GM12878 (cell line): ENCODE measurements around the gene ERP29. TPM values are rescaled to one million over a fixed set of nuclear protein-coding genes. Genes with fewer than 3 reads are reported as not detected.

Source experiments
- ASH2L ChIP-seq: fragments of 300-600, 200-600 bp; sonication (generic); IDR thresholded peaks from 2 replicates; pipeline ENCODE4 v1.6.1; 2017; ENCODE audit warnings: low read depth, mild to moderate bottlenecking, borderline replicate concordance
- BMI1 ChIP-seq: fragments of 450-650 bp; IDR thresholded peaks from 2 replicates; pipeline ENCODE4 v1.6.1; 2016; ENCODE audit warnings: mild to moderate bottlenecking, moderate library complexity, borderline replicate concordance
- CHD1 ChIP-seq: IDR thresholded peaks from 2 replicates; pipeline ENCODE4 v1.6.1; 2012; ENCODE audit warnings: low read depth, low read length, improper control_type of control experiment
- CHD2 ChIP-seq: IDR thresholded peaks from 2 replicates; pipeline ENCODE4 v1.6.1; 2011; ENCODE audit warnings: low read depth, low read length, improper control_type of control experiment, borderline replicate concordance
- EP300 ChIP-seq, 2 experiments: fragments of 150-350 bp in 1 of 2; IDR thresholded peaks; 2 replicates each; pipeline ENCODE4 v1.6.1; 2011 to 2012; ENCODE audit warnings: low read depth in 2 of 2, low read length in 2 of 2, borderline replicate concordance in 1 of 2, improper control_type of control experiment in 1 of 2, inconsistent platforms in 1 of 2; ENCODE audit not compliant: control insufficient read depth in 1 of 2
- ESRRA ChIP-seq: IDR thresholded peaks from 2 replicates; pipeline ENCODE4 v1.6.1; 2012; ENCODE audit warnings: mild to moderate bottlenecking, low read length, improper control_type of control experiment
- JUNB ChIP-seq: IDR thresholded peaks from 2 replicates; pipeline ENCODE4 v1.6.1; 2016; ENCODE audit warnings: antibody characterized with exemption, mild to moderate bottlenecking
- NFIC ChIP-seq: IDR thresholded peaks from 2 replicates; pipeline ENCODE4 v1.6.1; 2012; ENCODE audit warnings: low read depth, mild to moderate bottlenecking, inconsistent platforms, low read length, moderate library complexity
- NR2C2 ChIP-seq: IDR thresholded peaks from 2 replicates; pipeline ENCODE4 v1.6.1; 2011; ENCODE audit warnings: borderline replicate concordance, low read depth; ENCODE audit not compliant: control insufficient read depth, insufficient read length
- PKNOX1 ChIP-seq: fragments of 450-650 bp; IDR thresholded peaks from 2 replicates; pipeline ENCODE4 v1.6.1; 2016; ENCODE audit warnings: mild to moderate bottlenecking
- RCOR1 ChIP-seq: conservative IDR thresholded peaks from 2 replicates; pipeline ENCODE4 v1.6.1; 2012; ENCODE audit warnings: low read depth, low read length, improper control_type of control experiment
- RUNX3 ChIP-seq: IDR thresholded peaks from 2 replicates; pipeline ENCODE4 v1.6.1; 2012; ENCODE audit warnings: low read length, inconsistent platforms
- SREBF1 ChIP-seq: IDR thresholded peaks from 2 replicates; pipeline ENCODE4 v1.6.1; 2012; ENCODE audit warnings: mild to moderate bottlenecking, low read length
- STAT1 ChIP-seq: fragments of 450-650 bp; conservative IDR thresholded peaks from 2 replicates; pipeline ENCODE4 v1.6.1; 2014; ENCODE audit warnings: antibody characterized with exemption, mild to moderate bottlenecking
- TAF1 ChIP-seq: IDR thresholded peaks from 2 replicates; pipeline ENCODE4 v1.6.1; 2011; ENCODE audit warnings: mild to moderate bottlenecking, low read depth, low read length, borderline replicate concordance
- TCF7 ChIP-seq: IDR thresholded peaks from 2 replicates; pipeline ENCODE4 v1.6.1; 2014; ENCODE audit warnings: antibody characterized with exemption, borderline replicate concordance
- ZBTB33 ChIP-seq: fragments of 450-650 bp; IDR thresholded peaks from 2 replicates; pipeline ENCODE4 v1.6.1; 2017; ENCODE audit warnings: mild to moderate bottlenecking
- polyA plus RNA-seq, 11 experiments: library from polyadenylated mRNA; depleted of rRNA in 4 of 11; unstranded in 6 of 11; stranded (reverse) in 5 of 11; fragments of >200 nt; fragmentation: Nextera tagmentation in 4 of 11; fragmentation: Illumina TruSeq in 1 of 11; extraction: Ambion mirVana in 4 of 11; extraction: Trizol in 1 of 11; gene quantifications; 1 replicate in 1 of 11; 2 replicates in 10 of 11; pipeline versions ENCODE4 v1.2.1 to v1.2.3, GENCODE V29; 2011 to 2016; ENCODE audit warnings: inconsistent platforms in 2 of 11, missing spikeins in 2 of 11, low read depth in 1 of 11
- total RNA-seq, 4 experiments: library from RNA; depleted of rRNA in 3 of 4; stranded (reverse); fragments of >200 nt in 3 of 4; fragmentation: Illumina TruSeq in 1 of 4; extraction: Trizol in 1 of 4; gene quantifications; 2 replicates each; pipeline versions ENCODE4 v1.2.1 to v1.2.3, GENCODE V29; 2013 to 2021
- TF ChIP-seq, protein P1 (sequence below): IDR thresholded peaks from 2 replicates; pipeline ENCODE4 v1.6.1; 2012; ENCODE audit warnings: low read length, inconsistent platforms
- TF ChIP-seq, protein P2 (sequence below): IDR thresholded peaks from 2 replicates; pipeline ENCODE4 v1.6.1; 2012; ENCODE audit warnings: mild to moderate bottlenecking, low read depth, low read length
- TF ChIP-seq, protein P3 (sequence below): fragments of 450-650 bp; IDR thresholded peaks from 2 replicates; pipeline ENCODE4 v1.6.1; 2016; ENCODE audit warnings: mild to moderate bottlenecking

ERP29 gene
- total and polyA plus RNA-seq, 10 of the 15 experiments (the other 5 are each of a cell fraction or from before 2014, with no cell fraction given): 46.7 to 146 (median 107) TPM

DNA sequence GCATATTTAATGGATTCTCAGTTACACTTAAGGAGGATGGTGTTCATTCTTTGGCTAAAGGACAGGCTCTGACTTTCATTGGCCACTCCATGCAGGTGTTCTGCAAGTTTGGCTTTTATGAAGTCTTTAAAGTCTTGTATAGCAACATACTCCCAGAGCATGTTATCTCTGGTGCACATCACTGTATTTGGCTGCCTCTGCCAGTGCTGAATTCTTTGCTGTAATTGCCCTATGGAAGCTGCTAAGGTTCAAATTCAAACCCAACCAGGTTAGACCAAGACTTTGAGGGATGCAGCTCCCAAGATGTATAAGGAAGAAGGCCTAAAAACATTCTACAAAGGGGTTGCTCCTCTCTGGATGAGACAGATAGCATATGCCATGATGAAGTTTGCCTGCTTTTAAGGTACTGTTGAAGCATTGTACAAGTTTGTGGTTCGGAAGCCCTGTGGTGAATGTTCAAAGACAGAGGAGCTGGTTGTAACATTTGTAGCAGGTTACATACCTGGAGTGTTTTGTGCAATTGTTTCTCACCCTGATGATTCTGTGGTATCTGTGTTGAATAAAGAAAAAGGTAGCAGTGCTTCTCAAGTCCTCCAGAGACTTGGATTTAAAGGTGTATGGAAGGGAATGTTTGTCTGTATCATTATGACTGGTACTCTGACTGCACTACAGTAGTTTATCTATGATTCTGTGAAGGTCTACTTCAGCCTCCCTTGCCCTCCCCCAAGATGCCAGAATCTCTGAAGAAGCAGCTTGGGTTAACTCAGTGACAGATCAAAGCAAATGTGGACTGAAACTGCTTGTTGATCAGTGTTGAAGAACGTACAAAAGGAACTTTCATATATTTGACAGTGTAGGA is 19.7 kb upstream of the ERP29 start (continued):
- TF ChIP-seq ZBTB33: no peak
- TF ChIP-seq SREBF1: no peak
- TF ChIP-seq, protein P1, sequence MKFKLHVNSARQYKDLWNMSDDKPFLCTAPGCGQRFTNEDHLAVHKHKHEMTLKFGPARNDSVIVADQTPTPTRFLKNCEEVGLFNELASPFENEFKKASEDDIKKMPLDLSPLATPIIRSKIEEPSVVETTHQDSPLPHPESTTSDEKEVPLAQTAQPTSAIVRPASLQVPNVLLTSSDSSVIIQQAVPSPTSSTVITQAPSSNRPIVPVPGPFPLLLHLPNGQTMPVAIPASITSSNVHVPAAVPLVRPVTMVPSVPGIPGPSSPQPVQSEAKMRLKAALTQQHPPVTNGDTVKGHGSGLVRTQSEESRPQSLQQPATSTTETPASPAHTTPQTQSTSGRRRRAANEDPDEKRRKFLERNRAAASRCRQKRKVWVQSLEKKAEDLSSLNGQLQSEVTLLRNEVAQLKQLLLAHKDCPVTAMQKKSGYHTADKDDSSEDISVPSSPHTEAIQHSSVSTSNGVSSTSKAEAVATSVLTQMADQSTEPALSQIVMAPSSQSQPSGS: no peak
- TF ChIP-seq TAF1: no peak
- peak; percentile 26; the same call in 1 of the 2 replicates for TF ChIP-seq NFIC
- 0 out of 2 replicates have a peak, but pooled peaks have one; percentile 34 for TF ChIP-seq CHD2
- TF ChIP-seq, protein P2, sequence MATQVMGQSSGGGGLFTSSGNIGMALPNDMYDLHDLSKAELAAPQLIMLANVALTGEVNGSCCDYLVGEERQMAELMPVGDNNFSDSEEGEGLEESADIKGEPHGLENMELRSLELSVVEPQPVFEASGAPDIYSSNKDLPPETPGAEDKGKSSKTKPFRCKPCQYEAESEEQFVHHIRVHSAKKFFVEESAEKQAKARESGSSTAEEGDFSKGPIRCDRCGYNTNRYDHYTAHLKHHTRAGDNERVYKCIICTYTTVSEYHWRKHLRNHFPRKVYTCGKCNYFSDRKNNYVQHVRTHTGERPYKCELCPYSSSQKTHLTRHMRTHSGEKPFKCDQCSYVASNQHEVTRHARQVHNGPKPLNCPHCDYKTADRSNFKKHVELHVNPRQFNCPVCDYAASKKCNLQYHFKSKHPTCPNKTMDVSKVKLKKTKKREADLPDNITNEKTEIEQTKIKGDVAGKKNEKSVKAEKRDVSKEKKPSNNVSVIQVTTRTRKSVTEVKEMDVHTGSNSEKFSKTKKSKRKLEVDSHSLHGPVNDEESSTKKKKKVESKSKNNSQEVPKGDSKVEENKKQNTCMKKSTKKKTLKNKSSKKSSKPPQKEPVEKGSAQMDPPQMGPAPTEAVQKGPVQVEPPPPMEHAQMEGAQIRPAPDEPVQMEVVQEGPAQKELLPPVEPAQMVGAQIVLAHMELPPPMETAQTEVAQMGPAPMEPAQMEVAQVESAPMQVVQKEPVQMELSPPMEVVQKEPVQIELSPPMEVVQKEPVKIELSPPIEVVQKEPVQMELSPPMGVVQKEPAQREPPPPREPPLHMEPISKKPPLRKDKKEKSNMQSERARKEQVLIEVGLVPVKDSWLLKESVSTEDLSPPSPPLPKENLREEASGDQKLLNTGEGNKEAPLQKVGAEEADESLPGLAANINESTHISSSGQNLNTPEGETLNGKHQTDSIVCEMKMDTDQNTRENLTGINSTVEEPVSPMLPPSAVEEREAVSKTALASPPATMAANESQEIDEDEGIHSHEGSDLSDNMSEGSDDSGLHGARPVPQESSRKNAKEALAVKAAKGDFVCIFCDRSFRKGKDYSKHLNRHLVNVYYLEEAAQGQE: no peak
- peak; percentile 84 for TF ChIP-seq TCF7
- TF ChIP-seq RCOR1: no peak
- TF ChIP-seq PKNOX1: no peak
- TF ChIP-seq NR2C2: no peak
- TF ChIP-seq BMI1: no peak
- TF ChIP-seq RUNX3: peak; percentile 47
- TF ChIP-seq, protein P3, sequence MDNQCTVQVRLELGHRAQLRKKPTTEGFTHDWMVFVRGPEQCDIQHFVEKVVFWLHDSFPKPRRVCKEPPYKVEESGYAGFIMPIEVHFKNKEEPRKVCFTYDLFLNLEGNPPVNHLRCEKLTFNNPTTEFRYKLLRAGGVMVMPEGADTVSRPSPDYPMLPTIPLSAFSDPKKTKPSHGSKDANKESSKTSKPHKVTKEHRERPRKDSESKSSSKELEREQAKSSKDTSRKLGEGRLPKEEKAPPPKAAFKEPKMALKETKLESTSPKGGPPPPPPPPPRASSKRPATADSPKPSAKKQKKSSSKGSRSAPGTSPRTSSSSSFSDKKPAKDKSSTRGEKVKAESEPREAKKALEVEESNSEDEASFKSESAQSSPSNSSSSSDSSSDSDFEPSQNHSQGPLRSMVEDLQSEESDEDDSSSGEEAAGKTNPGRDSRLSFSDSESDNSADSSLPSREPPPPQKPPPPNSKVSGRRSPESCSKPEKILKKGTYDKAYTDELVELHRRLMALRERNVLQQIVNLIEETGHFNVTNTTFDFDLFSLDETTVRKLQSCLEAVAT: peak; percentile 93
- TF ChIP-seq JUNB: peak; percentile 39; the same call in 1 of the 2 replicates
- TF ChIP-seq STAT1: no peak
- no peak for TF ChIP-seq EP300 (IDR thresholded peaks at IDR 0.05; ENCODE audit: borderline replicate concordance in 1 of 2, control insufficient read depth in 1 of 2, low read depth in 2 of 2, low read length in 2 of 2)
- TF ChIP-seq CHD1: no peak
- no peak for TF ChIP-seq ASH2L
- TF ChIP-seq ESRRA: no peak
